HCEC 1CT (cell line): ENCODE data around the gene CYP26A1.
A peak's percentile ranks its signal among the peaks of the same experiment; 100 is the strongest.
"Not testable (repeated sequence)": the region's sequence is repeated elsewhere in the genome, so short reads cannot be mapped to it uniquely, and the experiment has no call there.

ENCODE experiments used
- DNase-seq: peaks from one replicate; pipeline ENCODE4 v3.0.0-alpha.2; 2017

The CYP26A1 gene

GRCh38 chr10:93080350-93081046 is 6.8 kb downstream of the CYP26A1 start:
- peak; percentile 53 for DNase-seq

GRCh38 chr10:93081318-93081717 is 7.6 kb downstream of the CYP26A1 start:
- DNase-seq, result no peak

GRCh38 chr10:93081834-93082233 is 8.1 kb downstream of the CYP26A1 start:
- no peak for DNase-seq

DNA sequence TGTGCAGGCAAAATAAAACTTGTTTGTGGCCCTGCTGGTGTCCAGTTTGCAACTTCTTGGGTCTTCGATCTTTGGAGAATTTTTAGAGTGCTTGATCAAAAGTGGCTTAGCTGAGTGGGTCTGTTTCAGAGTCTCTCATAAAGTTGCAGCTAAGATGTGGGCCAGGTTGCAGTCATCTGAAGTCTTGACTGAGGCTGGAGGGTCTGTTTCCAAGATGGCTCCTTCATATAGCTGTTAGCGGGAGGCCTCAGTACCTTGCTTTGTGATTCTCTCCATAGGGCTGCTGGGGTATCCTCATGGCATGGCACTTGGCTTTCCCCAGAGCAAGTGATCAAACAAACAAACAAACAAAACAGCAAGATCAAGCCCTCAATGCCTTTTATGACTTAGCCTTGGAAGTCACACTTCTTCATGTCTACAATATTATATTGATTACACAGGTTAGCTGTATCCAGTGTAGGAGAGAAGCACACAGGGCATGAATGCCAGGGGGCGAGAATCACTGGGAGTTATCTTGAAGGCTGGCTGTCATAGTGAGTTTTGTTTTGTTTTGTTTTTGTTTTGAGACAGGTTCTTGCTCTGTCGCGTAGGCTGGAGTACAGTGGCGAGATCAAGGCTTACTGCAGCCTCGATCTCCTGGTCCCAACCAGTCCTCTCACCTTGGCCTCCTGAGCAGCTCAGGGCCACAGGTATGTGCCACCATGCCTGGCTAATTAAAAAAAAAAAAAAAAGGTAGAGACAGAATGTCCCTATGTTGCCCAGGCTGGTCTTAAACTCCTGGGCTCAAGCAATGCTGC is 10.2 kb downstream of the CYP26A1 start:
- DNase-seq, result no peak

DNA sequence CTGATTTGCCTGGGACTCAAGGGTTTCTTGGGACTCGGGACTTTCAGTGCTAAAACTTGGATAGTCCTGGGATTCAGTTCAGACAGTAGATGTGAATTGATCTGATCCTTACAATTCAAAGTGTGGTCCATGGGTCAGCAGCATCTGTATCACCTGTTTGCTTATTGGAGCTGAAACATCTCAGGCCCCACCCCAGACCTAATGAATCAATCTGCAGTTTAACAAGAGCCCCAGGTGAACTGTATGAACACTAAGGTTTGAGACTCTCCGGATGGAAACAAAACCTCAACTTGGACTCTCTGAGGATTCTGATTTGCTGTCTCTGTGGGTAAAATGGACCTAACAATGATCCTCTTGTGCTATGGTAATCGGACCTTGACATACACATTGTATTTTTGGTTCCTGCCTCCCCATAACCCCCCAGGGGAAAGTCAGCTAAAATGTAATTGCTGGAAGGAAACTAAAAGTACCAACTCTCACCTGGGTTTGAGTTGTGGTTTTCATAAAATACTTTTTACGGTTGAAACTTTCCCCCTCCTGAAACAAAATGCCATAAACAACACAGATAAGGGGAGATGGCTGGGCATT is 11.7 kb downstream of the CYP26A1 start:
- no peak for DNase-seq

DNA sequence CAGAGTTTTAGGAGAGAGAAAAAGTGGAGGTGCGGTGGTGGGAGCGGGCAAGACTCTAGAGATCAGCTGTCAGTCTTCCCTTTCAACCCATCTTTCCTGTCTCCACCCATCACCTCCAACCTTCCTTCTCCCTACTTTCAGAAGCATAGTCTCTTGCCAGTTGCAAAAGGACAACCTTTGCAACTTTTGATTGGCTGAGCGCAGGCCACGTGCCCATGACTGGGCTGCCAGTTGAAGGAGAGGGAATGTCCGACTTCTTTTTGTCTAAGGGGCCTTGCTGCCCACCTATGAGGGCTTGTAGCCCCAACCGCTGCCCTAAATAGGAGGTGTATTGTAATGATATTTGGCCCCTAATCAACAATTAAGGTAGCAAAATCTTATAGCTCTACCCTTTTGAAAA is 12.6 kb downstream of the CYP26A1 start:
- DNase-seq, result no peak

DNA sequence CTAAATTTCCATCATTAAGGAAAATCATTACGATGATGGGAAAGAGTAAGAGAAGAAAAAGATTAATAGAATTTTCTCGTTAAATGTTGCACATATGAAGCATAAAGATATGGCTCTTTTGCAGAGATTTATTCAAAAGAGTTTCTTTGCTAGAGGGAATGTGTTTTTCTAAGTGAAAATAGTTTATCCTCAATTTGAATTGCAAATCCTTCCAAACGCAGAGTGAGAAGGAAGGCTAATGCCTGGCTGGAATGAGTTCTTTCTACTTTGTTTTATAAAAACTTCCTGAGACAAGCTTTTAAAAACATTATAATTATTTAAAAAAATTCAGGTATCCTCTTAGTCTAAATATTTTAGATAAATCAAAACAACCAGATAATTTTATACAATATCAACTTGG is 14.2 kb downstream of the CYP26A1 start:
- DNase-seq, result no peak

DNA sequence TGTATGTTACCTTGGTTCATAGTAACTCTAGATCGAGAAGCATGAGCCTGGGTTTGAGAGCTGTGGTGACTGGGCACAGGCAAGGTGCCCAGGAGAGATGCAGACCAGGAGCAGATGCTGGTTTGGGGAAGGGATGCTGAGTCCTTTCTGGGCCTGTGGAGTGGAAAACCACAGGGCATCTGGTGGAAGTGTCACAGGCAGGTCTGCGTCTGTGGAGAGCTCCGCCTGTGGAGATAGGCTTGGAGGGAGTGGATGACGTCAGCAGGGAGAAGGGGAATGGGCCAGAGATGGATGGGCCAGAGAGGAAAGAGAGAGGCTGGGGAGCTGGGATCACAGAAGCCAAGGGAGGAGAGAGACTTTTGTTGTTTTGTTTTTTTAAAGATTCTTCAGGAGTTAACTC is 14.8 kb downstream of the CYP26A1 start:
- DNase-seq, result no peak

DNA sequence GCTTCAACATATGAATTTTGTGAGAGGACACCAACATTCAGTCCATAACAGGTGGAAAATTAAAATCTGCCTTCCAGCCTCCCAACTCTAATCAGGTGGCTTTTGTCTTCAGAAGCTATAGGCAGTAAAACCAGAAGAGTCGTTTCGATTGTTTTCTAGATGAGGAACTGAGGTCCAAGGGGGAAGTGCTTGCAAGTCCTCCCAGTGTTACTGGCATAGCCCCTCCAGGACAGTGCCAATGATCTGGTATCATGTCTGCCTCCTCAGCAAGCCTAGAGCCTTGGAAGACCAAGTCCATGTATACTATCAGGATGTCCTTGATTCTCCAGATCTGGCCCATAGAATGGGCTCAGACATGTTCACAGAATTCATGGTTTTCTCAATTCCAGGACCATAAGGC is 16.9 kb downstream of the CYP26A1 start:
- DNase-seq, result no peak

DNA sequence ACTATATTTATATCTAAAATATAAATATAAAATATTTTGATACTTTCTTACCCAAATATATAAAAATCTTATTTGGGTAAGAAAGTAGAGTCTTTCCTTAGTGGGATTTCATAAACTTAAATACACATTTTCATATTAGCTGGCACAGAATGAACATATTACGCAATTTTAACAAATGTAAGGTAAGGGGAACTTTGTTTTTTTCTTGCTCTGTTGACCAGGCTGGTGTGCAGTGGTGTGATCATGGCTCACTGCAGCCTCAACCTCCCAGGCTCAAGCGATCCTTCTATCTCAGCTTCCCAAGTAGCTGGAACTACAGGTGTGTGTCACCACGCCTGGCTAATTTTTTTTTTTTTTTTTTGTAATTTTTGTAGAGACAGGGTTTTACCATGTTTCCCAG is 18.3 kb downstream of the CYP26A1 start:
- no peak for DNase-seq

GRCh38 chr10:93095225-93095624 is 21.5 kb downstream of the CYP26A1 start:
- DNase-seq, result no peak

- DNase-seq, result no peak
These were observed 23.2 kb downstream of the CYP26A1 start for GRCh38 chr10:93096901-93097300.

- no peak for DNase-seq
These were observed 23.7 kb downstream of the CYP26A1 start for GRCh38 chr10:93097386-93097785.

DNA sequence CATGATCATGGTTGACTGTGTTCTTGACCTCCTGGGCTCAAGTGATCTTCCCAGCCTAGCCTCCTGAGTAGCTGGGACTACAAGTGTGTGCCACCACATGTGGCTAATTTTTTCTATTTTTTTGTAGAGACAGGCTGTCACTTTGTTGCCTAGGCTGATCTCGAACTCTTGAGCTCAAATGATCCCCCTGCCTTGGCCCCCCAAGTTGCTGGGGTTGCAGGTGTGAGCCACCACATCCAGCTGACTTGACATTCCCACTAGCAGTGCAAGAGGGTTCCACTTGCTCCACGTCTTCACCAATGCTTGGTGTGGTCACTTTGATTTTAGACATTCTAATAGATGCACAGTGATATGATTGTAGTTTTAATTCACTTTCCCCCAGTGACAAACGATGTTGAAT is 25.1 kb downstream of the CYP26A1 start:
- no peak for DNase-seq

DNA sequence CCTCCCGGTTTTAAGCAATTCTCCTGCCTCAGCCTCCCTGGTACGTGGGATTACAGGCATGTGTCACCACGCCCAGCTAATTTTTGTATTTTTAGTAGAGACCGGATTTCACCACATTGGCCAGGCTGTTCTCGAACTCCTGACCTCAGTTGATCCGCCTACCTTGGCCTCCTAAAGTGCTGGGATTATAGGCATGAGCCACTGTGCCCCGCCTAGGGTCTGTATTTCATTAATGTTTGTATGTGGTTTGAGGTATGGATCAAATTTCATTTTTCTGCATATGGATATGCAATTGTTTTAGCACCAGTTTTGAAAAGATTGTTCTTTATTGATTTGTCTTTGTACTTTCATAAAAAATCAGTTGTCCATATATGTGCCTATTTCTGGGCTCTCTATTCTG is 26.0 kb downstream of the CYP26A1 start:
- no peak for DNase-seq

DNA sequence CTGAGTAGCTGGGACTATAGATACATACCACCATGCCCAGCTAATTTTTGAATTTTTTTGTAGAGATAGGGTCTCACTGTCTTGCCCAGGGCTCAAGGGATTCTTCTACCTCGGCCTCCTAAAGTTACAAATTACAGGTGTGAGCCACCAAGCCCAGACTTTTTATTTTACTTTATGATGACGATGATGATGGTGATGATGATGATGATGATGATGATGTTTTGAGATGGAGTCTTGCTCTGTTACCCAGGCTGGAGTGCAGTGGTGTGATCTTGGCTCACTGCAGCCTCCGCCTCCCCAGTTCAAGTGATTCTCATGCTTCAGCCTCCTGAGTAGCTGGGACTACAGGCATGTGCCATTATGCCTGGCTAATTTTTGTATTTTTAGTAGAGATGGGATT is 27.5 kb downstream of the CYP26A1 start:
- not testable (repeated sequence) for DNase-seq

GRCh38 chr10:93103953-93104352 is 30.3 kb downstream of the CYP26A1 start:
- DNase-seq, result no peak

DNA sequence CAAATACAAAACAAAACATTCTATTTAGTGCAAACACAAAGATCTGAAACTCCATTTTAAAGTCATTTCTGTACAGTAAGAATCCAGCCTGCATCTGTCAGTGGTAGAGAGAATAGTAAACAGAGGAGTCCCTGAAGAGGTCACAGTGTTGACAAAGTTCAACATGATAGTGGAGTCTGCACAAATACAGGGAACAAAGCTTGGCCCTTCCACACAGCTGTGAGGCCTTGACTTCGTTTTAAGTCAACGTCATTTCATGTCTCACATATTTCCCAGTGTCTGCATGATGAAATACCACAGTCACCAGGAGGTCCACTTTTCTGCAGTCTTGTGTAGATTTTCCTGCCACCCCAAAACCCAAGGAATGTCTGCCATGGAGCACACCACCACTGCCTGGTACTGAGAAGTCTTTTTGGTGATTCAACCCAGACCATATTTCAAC is 33.0 kb downstream of the CYP26A1 start:
- DNase-seq, result no peak

GRCh38 chr10:93110472-93111146 is 36.9 kb downstream of the CYP26A1 start:
- DNase-seq, result no peak

- no peak for DNase-seq
These were observed 39.3 kb downstream of the CYP26A1 start for GRCh38 chr10:93113042-93113441.

DNA sequence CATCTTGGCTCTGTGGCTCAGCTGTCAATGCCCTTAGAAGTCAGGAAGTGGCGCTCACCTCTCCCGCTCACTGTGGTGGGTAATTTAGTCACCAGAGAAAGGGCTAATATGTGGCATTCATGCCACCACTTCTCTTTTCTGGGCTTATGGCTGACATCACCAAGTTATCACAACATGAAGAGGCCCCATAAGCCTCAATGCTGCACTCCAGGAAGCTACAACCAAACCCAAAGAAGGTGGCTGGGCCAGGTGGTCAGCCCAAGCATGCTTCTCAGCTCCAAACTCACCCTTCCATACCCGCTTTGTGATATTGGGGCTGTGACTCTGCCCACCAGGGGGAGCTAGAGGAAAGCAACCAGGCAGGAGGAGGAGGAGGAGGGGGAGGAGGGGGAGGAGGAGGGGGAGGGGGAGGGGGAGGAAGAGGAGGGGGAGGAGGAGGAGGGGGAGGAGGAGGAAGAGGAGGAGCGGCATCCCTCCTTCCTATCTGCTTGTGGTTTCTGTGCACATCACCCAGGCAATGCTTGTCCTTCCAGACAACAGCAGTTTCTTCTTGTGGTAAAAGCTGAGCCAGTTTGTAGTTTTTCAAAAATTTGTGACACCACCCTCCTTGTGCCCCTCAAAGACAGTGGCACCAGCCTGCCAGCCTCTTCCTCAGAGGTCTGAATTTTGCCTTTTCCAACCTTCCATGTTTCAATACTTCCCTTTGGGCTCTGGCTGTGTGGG is 42.1 kb downstream of the CYP26A1 start:
- peak; percentile 27 for DNase-seq

- DNase-seq, result no peak
These were observed 47.6 kb downstream of the CYP26A1 start for GRCh38 chr10:93121311-93121710.

GRCh38 chr10:93123766-93124165 is 50.1 kb downstream of the CYP26A1 start:
- DNase-seq, result no peak
